Globus pallidus (tissue), 1 donor: ENCODE measurements around the gene CSH1.
A peak's percentile ranks its signal among the peaks of the same experiment; 100 is the strongest.
"Not testable (repeated sequence)": the region's sequence is repeated elsewhere in the genome, so short reads cannot be mapped to it uniquely, and the experiment has no call there.

Experiments
- DNase-seq: peaks from one replicate; pipeline ENCODE4 v3.0.0-alpha.2; 2015; ENCODE audit warnings: low spot score

The CSH1 gene

GRCh38 chr17:63869491-63870291 is 26.7 kb downstream of the CSH1 start:
- DNase-seq = not testable (repeated sequence)

DNA sequence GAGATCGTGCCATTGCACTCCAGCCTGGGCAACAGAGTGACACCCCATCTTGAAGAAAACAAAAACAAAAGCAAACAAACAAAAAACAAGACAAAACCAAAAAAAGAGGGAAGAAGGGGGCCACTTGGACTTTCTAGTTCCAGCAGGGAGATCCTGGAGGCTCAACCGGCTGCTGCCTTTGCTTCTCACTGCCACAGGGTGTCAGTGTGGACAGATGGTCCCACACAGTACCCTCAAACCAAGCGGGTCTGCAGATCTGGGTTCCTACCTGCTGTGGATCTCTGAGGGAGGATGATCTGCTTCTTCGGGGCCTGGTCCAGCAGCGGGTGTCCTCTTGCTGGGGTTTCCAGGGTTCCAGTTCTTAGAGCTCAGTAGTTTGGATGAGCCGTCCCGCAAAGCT is 29.7 kb downstream of the CSH1 start:
- DNase-seq = not testable (repeated sequence)

GRCh38 chr17:63859257-63859656 is 37.1 kb downstream of the CSH1 start:
- DNase-seq = no peak

DNA sequence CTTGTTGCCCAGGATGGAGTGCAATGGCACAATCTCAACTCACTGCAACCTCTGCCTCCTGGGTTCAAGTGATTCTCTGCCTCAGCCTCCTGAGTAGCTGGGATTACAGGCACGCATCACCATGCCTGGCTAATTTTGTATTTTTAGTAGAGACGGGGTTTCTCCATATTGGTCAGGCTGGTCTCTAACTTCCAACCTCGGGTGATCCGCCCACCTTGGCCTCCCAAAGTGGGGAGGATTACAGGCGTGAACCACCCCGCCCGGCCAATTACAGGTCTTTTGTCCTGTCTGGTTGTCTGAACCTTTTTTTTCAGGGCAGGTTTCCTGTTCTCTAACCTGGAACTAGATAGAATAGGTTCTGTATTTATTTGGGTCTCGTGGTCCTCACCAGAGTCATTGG is 39.9 kb downstream of the CSH1 start:
- DNase-seq = not testable (repeated sequence)

DNA sequence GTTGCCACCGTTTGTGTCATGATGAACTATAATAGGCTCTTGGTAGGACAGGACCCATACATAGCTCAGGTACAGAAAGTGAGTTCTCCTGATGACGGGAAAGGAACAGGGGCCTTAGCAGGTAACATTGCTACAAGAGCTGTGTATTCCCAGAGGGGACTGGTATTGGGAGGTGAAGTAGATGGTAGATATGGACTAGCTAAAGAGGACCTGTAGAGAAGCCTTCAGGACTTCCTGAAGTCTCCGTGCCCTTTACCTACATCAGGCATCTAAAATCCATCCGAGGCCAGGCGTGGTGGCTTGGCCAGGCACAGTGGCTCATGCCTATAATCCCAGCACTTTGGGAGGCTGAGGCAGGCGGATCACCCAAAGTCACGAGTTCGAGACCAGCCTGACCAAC is 41.2 kb downstream of the CSH1 start:
- no peak for DNase-seq

DNA sequence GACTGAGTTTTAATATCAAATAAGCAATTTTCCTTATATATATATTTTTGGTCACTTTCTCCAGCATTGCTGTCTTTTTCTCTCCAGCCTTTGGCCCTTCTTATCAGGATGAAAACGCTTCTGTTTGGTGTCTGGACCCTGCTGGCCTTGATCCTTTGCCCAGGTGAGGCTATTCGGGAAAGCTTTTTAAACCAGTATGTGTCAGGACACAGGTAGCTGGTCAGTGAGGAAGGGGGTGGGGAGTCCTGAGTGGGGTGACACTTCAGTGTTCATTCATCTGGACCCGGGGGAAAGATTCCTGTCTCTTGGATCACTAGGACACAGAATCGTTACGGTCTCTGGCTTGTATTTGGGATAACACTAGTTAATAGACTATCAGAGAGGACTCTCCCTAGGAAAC is 41.7 kb downstream of the CSH1 start:
- DNase-seq = no peak

DNA sequence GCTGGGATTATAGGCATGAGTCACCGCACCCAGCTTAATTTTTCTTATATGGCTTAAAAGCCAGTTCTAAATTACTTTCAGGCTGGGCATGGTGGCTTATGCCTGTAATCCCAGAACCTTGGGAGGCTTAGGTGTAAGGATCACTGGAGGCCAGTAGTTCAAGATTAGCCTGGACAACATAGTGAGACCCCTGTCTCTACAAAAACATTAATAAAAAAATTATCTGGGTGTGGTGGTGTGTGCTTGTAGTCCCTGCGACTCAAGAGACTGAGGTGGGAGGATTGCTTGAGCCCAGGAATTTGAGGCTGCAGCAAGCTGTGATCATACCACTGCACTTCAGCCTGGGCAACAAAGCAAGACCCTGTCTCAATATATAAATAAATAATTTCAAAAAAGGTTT is 43.1 kb downstream of the CSH1 start:
- DNase-seq = no peak

DNA sequence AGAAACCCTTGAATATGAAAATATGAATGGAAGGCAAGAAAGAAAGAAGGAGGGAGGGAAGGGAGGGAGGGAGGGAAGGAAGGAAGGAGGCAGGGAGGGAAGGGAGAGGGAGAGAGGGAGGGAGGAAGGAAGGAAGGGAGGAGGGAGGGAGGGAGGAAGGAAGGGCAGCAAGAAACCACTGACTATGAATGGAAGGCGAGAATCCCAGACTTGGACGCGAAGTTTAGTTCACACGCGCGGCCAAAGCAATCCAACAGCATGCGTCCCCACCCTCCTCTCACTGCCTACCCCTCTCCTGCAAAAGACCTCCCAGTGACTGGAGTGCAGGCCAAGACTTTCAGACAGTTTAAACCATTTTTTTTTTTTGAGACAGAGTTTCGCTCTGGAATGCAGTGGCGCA is 46.0 kb downstream of the CSH1 start:
- DNase-seq = no peak

GRCh38 chr17:63848834-63849689 is 47.3 kb downstream of the CSH1 start:
- peak; percentile 83 for DNase-seq

DNA sequence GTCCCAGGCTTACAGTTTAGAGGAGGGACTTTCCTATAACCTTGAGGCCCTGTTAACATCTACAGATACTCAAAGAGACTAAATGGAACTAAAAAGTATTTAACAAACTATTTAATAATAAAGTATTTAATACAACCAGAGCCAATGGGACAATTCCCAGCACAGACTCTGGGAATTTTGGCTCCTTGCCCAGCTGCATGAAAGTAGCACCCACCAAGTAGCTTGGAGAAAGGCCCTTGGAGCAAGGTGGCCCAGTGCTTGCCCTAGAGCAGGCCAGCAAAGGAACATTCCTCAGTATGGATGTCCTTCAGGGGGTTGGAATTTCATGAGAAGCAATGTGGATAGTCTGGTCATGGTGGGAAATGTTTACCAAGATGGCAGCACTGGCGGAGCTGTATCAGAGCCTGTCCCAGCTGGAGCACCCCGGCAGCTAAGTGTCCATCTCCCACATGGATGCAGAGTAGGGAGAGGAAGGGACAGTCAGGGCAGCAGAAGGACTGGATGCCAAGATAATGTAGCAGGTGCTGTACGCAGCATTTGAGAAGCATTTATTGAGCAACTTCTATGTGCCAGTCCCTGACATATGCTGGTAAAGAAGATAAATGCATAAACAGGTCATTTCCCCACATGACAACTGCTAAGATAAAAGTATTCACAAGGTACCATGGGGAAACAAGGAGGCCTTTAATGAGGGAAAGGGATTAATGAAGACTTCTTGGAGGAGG is 48.7 kb downstream of the CSH1 start:
- DNase-seq = no peak

GRCh38 chr17:63845509-63845908 is 50.9 kb downstream of the CSH1 start:
- DNase-seq = no peak
